ENCODE data around the gene ATOH8. TPM values are rescaled to one million over a fixed set of nuclear protein-coding genes. Genes with fewer than 3 reads are reported as not detected.
A peak's percentile ranks its signal among the peaks of the same experiment; 100 is the strongest.

ATOH8 gene
- polyA plus RNA-seq, 1 of the 3 experiments (the other 2 are of a cell fraction) = 5.6 TPM

DNA sequence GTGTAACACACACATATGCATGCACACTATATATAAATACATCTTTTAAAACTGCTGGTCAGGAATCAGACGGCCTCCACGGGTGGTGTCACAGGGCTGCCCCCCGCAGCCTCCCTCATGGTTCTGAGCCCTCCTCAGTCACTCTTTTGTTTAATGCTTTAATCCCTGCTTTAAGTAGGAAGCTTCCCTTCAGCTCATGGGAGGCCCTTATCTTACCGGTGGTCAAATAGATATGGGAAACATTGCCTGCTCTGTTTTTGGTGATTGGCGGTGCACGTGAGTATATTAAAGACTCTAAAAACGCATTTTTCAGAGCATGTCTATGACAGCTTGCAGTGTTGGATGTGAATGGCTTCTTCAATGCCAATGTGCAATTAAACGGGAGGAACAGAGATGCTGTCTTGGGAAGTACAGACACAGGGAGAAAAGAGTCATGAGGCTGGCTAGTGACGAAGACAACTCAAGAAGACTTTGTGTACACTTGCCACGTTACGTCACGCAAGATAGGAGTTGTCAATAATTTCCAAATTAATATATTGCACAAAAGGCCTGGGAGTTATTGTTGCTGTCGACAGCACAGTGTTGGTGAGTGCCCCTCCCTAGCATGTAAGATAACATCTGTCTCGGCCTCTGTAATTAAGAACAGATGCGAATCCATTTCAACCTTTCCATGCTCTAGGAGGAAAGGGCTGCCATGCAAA, 36.3 kb upstream of the ATOH8 start:
- Histone ChIP-seq H3K9ac (no peak overlapping the region), H3F3A (replicated peaks; ENCODE audit: insufficient read depth) (peaks cover 9% of the 10 kb centered on the region), H3K4me3 (ENCODE audit: low read depth in 2 of 2, low read length in 1 of 2) (no peak overlapping the region), H3K36me3 (replicated peaks in 1 of 2; ENCODE audit: control insufficient read depth in 1 of 2, insufficient read depth in 2 of 2, low read length in 1 of 2) (no peaks in the 10 kb centered on the region), H3K4me2 (peak overlapping the region; percentile 19; the same call in 1 of the 2 replicates), H4K20me1 (ENCODE audit: insufficient read depth) (no peaks in the 10 kb centered on the region), H3K4me1 (ENCODE audit: control insufficient read depth in 1 of 2, insufficient read depth in 2 of 2, low read depth in 1 of 2, low read length in 1 of 2) (peaks cover 12 to 30% of the 10 kb centered on the region in 2 experiments; a peak in 3 of 4 replicates), H3K9me2 (no peaks in the 10 kb centered on the region), H3K27ac (ENCODE audit: low read depth in 2 of 2, low read length in 1 of 2) (peak overlapping the region; percentile 30 to 92; a peak in 3 of 4 replicates), H3K9me3 (no peaks in the 10 kb centered on the region), H2AFZ (ENCODE audit: low read depth) (no peak overlapping the region; the same call in 1 of the 2 replicates), H3K79me2 (ENCODE audit: insufficient read depth) (no peaks in the 10 kb centered on the region), H3K27me3 (ENCODE audit: insufficient read depth) (no peaks in the 10 kb centered on the region)
- peak; percentile 83 for DNase-seq
- ChIA-PET CTCF (interaction anchor here (0.5 to 8.6 kb wide), 22 partner anchors 9 to 286 kb away, joined by 3 to 101 read pairs (median 4); no protein-coding TSS in a partner anchor), POLR2A (no interaction called here)
- 31% methylated on average over 13 of the region's 15 CpGs for WGBS (ENCODE audit: low lambda C conversion rate)
- TF ChIP-seq NRF1 (IDR thresholded peaks at IDR 0.05; ENCODE audit: low read depth, low read length) = no peak; the same call in 1 of the 2 replicates
- peak; percentile 99 for TF ChIP-seq TCF12 (IDR thresholded peaks at IDR 0.05)
- TF ChIP-seq, protein P1, sequence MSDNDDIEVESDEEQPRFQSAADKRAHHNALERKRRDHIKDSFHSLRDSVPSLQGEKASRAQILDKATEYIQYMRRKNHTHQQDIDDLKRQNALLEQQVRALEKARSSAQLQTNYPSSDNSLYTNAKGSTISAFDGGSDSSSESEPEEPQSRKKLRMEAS (IDR thresholded peaks at IDR 0.05; ENCODE audit: low read depth) = peak; percentile 31; the same call in 1 of the 2 replicates
- peak; percentile 36; the same call in 1 of the 2 replicates for TF ChIP-seq JUND (IDR thresholded peaks at IDR 0.05)
- peak; percentile 65; the same call in 1 of the 2 replicates for TF ChIP-seq POLR2AphosphoS5 (IDR thresholded peaks at IDR 0.05; ENCODE audit: low read depth, low read length)
- no peak for TF ChIP-seq USF1 (IDR thresholded peaks at IDR 0.05; ENCODE audit: borderline replicate concordance, low read depth)
- peak; percentile 40; the same call in 1 of the 2 replicates for TF ChIP-seq NFIC (IDR thresholded peaks at IDR 0.05; ENCODE audit: borderline replicate concordance)
- no peak for TF ChIP-seq SIN3A (IDR thresholded peaks at IDR 0.05; ENCODE audit: borderline replicate concordance, low read depth, low read length)
- TF ChIP-seq SMC3 (IDR thresholded peaks at IDR 0.05; ENCODE audit: low read depth, low read length) = no peak
- TF ChIP-seq EZH2phosphoT487 (IDR thresholded peaks at IDR 0.05; ENCODE audit: borderline replicate concordance, low read depth) = no peak
- TF ChIP-seq, protein P2, sequence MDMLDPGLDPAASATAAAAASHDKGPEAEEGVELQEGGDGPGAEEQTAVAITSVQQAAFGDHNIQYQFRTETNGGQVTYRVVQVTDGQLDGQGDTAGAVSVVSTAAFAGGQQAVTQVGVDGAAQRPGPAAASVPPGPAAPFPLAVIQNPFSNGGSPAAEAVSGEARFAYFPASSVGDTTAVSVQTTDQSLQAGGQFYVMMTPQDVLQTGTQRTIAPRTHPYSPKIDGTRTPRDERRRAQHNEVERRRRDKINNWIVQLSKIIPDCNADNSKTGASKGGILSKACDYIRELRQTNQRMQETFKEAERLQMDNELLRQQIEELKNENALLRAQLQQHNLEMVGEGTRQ (IDR thresholded peaks at IDR 0.05; ENCODE audit: borderline replicate concordance, low read depth, low read length) = no peak
- TF ChIP-seq GABPA (IDR thresholded peaks at IDR 0.05; ENCODE audit: low read depth) = no peak
- TF ChIP-seq EP300 (IDR thresholded peaks at IDR 0.05; ENCODE audit: borderline replicate concordance in 1 of 2, low read depth in 1 of 2, low read length in 1 of 2) = peak; percentile 5 to 59; a peak in 2 of 4 replicates
- peak; percentile 67; the same call in 1 of the 2 replicates for TF ChIP-seq PBX3 (IDR thresholded peaks at IDR 0.05)
- no peak for TF ChIP-seq TAF1 (IDR thresholded peaks at IDR 0.05; ENCODE audit: borderline replicate concordance, low read depth, low read length)
- TF ChIP-seq FOSL2 (IDR thresholded peaks at IDR 0.05; ENCODE audit: borderline replicate concordance, low read depth) = peak; percentile 49; the same call in 1 of the 2 replicates
- TF ChIP-seq MXI1 (IDR thresholded peaks at IDR 0.05; ENCODE audit: low read depth, low read length) = no peak
- TF ChIP-seq, protein P3, sequence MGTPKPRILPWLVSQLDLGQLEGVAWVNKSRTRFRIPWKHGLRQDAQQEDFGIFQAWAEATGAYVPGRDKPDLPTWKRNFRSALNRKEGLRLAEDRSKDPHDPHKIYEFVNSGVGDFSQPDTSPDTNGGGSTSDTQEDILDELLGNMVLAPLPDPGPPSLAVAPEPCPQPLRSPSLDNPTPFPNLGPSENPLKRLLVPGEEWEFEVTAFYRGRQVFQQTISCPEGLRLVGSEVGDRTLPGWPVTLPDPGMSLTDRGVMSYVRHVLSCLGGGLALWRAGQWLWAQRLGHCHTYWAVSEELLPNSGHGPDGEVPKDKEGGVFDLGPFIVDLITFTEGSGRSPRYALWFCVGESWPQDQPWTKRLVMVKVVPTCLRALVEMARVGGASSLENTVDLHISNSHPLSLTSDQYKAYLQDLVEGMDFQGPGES (IDR thresholded peaks at IDR 0.05; ENCODE audit: low read depth, low read length) = no peak
- no peak for TF ChIP-seq RFX5 (IDR thresholded peaks at IDR 0.05; ENCODE audit: low read length)
- peak; percentile 47; the same call in 1 of the 2 replicates for TF ChIP-seq RXRA (IDR thresholded peaks at IDR 0.05; ENCODE audit: borderline replicate concordance, low read depth)
- no peak for TF ChIP-seq FOXM1 (IDR thresholded peaks at IDR 0.05; ENCODE audit: low read depth)
- peak; percentile 57; the same call in 1 of the 2 replicates for TF ChIP-seq TEAD4 (IDR thresholded peaks at IDR 0.05; ENCODE audit: borderline replicate concordance, insufficient read depth)
- TF ChIP-seq GATA2 (CRISPR knock-in tag; IDR thresholded peaks at IDR 0.05) = peak; percentile 97
- TF ChIP-seq MEF2A (IDR thresholded peaks at IDR 0.05; ENCODE audit: borderline replicate concordance, low read depth) = no peak
- TF ChIP-seq CHD2 (IDR thresholded peaks at IDR 0.05; ENCODE audit: low read length, partially characterized antibody) = peak; percentile 48

Measured in SK-N-SH (cell line).